ENCODE results near the gene SDHAF2. TPM values are rescaled to one million over a fixed set of nuclear protein-coding genes. Genes with fewer than 3 reads are reported as not detected.

The SDHAF2 gene
- total RNA-seq, 6 donors from 2014 or later = 20.9 to 63.9 (median 34.6) TPM

DNA sequence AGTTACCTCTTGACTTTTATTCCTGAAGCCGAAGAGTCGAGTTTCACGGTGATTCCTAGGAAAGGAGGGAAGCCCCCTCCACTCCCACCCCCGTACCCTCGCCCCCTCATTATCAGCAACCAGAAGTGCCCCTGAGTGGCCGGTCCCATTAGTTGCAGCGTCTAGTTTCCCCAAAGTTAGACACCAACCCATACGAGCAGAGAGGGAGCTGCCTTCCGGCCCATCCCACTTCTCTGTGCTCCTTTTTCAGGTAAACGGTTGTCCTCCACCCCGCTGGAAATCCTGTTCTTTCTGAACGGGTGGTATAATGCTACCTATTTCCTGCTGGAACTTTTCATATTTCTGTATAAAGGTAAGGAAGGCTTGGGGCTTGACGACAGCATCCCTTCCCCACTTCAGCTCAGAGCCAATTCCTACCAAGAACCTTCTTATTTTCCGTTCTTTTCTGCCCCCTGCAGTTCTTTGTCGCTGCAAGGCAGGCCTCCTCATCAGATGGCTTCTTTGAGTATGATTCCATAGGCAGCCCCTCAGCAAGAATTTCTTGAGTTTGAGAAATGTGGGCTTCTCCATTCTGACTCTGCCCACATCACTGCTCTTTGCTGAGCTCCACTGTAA is 36.8 kb upstream of the SDHAF2 start:
- TF ChIP-seq POLR2AphosphoS5 (IDR thresholded peaks at IDR 0.05) (no peak), EP300 (IDR thresholded peaks at IDR 0.05) (no peak), POLR2A (IDR thresholded peaks at IDR 0.05) (no peak)
- TF ChIP-seq, protein P1, sequence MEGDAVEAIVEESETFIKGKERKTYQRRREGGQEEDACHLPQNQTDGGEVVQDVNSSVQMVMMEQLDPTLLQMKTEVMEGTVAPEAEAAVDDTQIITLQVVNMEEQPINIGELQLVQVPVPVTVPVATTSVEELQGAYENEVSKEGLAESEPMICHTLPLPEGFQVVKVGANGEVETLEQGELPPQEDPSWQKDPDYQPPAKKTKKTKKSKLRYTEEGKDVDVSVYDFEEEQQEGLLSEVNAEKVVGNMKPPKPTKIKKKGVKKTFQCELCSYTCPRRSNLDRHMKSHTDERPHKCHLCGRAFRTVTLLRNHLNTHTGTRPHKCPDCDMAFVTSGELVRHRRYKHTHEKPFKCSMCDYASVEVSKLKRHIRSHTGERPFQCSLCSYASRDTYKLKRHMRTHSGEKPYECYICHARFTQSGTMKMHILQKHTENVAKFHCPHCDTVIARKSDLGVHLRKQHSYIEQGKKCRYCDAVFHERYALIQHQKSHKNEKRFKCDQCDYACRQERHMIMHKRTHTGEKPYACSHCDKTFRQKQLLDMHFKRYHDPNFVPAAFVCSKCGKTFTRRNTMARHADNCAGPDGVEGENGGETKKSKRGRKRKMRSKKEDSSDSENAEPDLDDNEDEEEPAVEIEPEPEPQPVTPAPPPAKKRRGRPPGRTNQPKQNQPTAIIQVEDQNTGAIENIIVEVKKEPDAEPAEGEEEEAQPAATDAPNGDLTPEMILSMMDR (IDR thresholded peaks at IDR 0.05) = no peak
- Histone ChIP-seq H3K27ac (peak overlapping the region; percentile 65 to 94 (median 86)), H3K4me3 (peak overlapping the region; percentile 48 to 80 (median 76)), H3K9me3 (no peaks in the 10 kb centered on the region), H3K27me3 (no peaks in the 10 kb centered on the region), H3K36me3 (peaks cover 0 to 30% (median 8%) of the 10 kb centered on the region in 4 donors), H3K4me1 (peaks cover 8 to 16% (median 10%) of the 10 kb centered on the region in 4 donors)
- DNase-seq = no peak
- WGBS, 2 donors = 3 to 7% methylated on average over 14 to 15 of the region's 15 CpGs
- ATAC-seq (ENCODE audit: low FRiP score in 2 of 2) = peak in 1 of 2 donors; percentile 25

DNA sequence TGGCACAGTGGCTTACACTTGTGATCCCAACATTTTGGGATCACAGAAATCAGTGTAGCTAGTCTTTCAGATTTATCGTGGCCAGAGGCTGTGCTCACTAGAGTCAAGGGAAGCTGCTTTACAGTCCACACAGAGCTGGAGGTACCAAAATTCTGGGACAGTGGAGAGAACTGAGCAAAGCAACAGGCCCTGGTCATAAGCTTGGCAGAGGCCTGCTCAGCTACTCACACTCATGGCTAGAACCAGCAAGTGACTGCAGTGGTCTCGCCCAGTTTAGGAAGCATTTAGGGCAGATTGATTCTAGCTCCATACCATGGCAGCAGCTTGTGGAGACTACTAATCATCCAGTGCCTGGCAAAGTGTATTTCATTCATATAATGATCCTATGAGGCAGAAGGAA is 28.8 kb upstream of the SDHAF2 start:
- Histone ChIP-seq H3K27me3 (no peaks in the 10 kb centered on the region), H3K4me1 (no peaks in the 10 kb centered on the region), H3K9me3 (no peaks in the 10 kb centered on the region), H3K27ac (no peak overlapping the region), H3K36me3 (peaks cover 21 to 73% (median 42%) of the 10 kb centered on the region in 4 donors), H3K4me3 (no peak overlapping the region)
- DNase-seq = no peak
- ATAC-seq (ENCODE audit: low FRiP score in 2 of 2) = no peak
- TF ChIP-seq EP300 (IDR thresholded peaks at IDR 0.05) = no peak
- no peak for TF ChIP-seq POLR2A (IDR thresholded peaks at IDR 0.05)
- no peak for TF ChIP-seq POLR2AphosphoS5 (IDR thresholded peaks at IDR 0.05)
- TF ChIP-seq, protein P1 (IDR thresholded peaks at IDR 0.05) = no peak
- 82 to 100% methylated on average over 2 of the region's 2 CpGs for WGBS, 2 donors

DNA sequence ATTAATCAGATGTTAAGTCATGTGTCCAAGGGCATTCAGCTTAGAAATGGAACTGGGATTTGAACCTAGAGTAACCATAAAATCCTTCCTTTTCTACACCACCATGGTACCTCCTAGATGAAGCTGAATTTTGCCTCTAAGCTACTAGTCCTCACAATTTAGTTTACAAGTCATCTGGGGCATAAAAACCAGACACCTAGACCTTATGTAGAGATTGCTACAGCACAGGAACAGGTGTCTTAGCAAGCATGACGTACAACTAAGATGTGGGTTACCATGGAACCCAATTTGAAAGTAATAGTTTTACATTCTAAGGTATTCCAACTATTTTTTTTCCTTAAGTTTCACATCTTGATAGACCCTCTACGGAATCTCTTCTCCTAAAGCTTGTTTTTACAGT is 28.4 kb upstream of the SDHAF2 start:
- no peak for ATAC-seq (ENCODE audit: low FRiP score in 2 of 2)
- 86 to 95% methylated on average over 2 of the region's 2 CpGs for WGBS, 2 donors
- TF ChIP-seq POLR2A (IDR thresholded peaks at IDR 0.05) (no peak), POLR2AphosphoS5 (IDR thresholded peaks at IDR 0.05) (no peak), EP300 (IDR thresholded peaks at IDR 0.05) (no peak)
- TF ChIP-seq, protein P1 (IDR thresholded peaks at IDR 0.05) = no peak
- Histone ChIP-seq H3K27me3 (no peaks in the 10 kb centered on the region), H3K36me3 (peaks cover 21 to 74% (median 45%) of the 10 kb centered on the region in 4 donors), H3K4me1 (no peaks in the 10 kb centered on the region), H3K27ac (no peak overlapping the region), H3K4me3 (no peak overlapping the region), H3K9me3 (no peaks in the 10 kb centered on the region)
- no peak for DNase-seq

DNA sequence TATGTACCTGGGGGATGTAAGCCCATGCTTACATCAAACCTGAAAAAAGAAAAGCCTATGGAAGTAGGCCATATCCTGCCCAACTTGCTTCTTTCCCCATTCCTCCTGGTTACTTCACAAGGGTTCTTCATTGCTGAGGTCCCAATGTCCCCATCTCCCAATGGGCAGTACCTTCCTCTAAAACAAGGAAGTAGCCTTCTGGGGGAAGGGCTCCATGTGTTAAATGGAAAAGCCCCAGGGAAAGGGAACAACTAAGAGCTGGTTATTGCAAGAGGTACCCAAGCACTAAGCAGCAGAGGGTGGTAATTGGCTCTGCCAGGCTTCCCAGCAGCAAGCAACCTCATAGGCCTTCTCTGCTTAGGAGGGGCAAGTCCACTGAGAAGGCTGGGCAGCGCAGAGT is 26.3 kb upstream of the SDHAF2 start:
- 93 to 95% methylated on average over 1 of the region's 1 CpG for WGBS, 2 donors
- peaks cover 24 to 81% (median 57%) of the 10 kb centered on the region in 4 donors for H3K36me3 ChIP-seq
- H3K27ac ChIP-seq = no peak overlapping the region
- H3K4me3 ChIP-seq = no peak overlapping the region
- H3K9me3 ChIP-seq = no peaks in the 10 kb centered on the region
- no peaks in the 10 kb centered on the region for H3K27me3 ChIP-seq
- no peaks in the 10 kb centered on the region for H3K4me1 ChIP-seq
- TF ChIP-seq POLR2AphosphoS5 (IDR thresholded peaks at IDR 0.05) (no peak), EP300 (IDR thresholded peaks at IDR 0.05) (no peak), POLR2A (IDR thresholded peaks at IDR 0.05) (no peak)
- TF ChIP-seq, protein P1 (IDR thresholded peaks at IDR 0.05) = no peak
- ATAC-seq (ENCODE audit: low FRiP score in 2 of 2) (no peak), DNase-seq (no peak)

DNA sequence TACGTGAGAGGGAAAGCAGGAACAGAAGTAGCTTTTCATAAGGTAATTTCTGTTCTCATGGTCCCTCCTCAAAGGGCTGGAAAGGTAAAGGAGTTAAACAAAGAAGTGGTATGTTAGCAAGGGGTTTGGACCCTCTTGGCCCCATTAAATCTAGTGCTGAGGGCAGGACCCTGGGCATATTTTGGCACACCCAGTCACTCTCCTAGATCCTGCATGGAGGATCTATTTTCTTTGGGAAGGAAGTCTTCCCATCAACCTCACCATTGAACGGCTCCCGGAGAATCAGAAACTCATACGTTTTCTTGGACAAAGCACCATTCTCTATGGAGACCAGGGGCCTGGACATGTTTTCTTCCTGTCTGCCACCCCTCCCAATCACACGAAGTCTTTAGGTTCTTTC is 25.8 kb upstream of the SDHAF2 start:
- H3K4me3 ChIP-seq = no peak overlapping the region
- no peak overlapping the region for H3K27ac ChIP-seq
- peaks cover 24 to 81% (median 60%) of the 10 kb centered on the region in 4 donors for H3K36me3 ChIP-seq
- TF ChIP-seq POLR2AphosphoS5 (IDR thresholded peaks at IDR 0.05) = no peak
- TF ChIP-seq EP300 (IDR thresholded peaks at IDR 0.05) = no peak
- TF ChIP-seq, protein P1 (IDR thresholded peaks at IDR 0.05) = no peak
- no peak for TF ChIP-seq POLR2A (IDR thresholded peaks at IDR 0.05)
- H3K9me3 ChIP-seq = no peaks in the 10 kb centered on the region
- DNase-seq (no peak), ATAC-seq (ENCODE audit: low FRiP score in 2 of 2) (no peak)
- no peaks in the 10 kb centered on the region for H3K4me1 ChIP-seq
- no peaks in the 10 kb centered on the region for H3K27me3 ChIP-seq
- WGBS, 2 donors = 77 to 78% methylated on average over 5 of the region's 5 CpGs

Data from upper lobe of left lung (tissue), 6 donors.